Measurements from ENCODE around the gene CDK5RAP2. TPM values are rescaled to one million over a fixed set of nuclear protein-coding genes. Genes with fewer than 3 reads are reported as not detected.

Gene CDK5RAP2
- total and polyA plus RNA-seq, 2 experiments from 2014 or later: 52.6 to 77.0 TPM

- H3K9me3 ChIP-seq (ENCODE audit: low read depth): no peaks in the 10 kb centered on the region
- H3K27ac ChIP-seq: no peak overlapping the region
- peaks cover 41% of the 10 kb centered on the region for H3K4me1 ChIP-seq (ENCODE audit: insufficient read depth)
- no peak overlapping the region for H3K4me2 ChIP-seq (ENCODE audit: unreplicated experiment)
- no peak overlapping the region for H3K9ac ChIP-seq
- H4K20me1 ChIP-seq (ENCODE audit: insufficient read depth): no peaks in the 10 kb centered on the region
- no peaks in the 10 kb centered on the region for H3K9me2 ChIP-seq (ENCODE audit: insufficient read depth)
- peak; percentile 28 for DNase-seq
- H3K27me3 ChIP-seq (replicated peaks; ENCODE audit: insufficient read depth): no peaks in the 10 kb centered on the region
- TF ChIP-seq EZH2phosphoT487 (IDR thresholded peaks at IDR 0.05; ENCODE audit: insufficient read depth, low read depth) (no peak), EZH2 (IDR thresholded peaks at IDR 0.05; ENCODE audit: insufficient read depth, poor library complexity, severe bottlenecking) (no peak)
- H3K36me3 ChIP-seq (ENCODE audit: low read depth): peaks cover 26% of the 10 kb centered on the region; the same call in 1 of the 2 replicates
- peaks cover 41% of the 10 kb centered on the region for H3F3A ChIP-seq (ENCODE audit: insufficient read depth)
- H2AFZ ChIP-seq: no peak overlapping the region
- H3K79me2 ChIP-seq (ENCODE audit: insufficient read depth): peaks cover 10% of the 10 kb centered on the region
- WGBS, 2 experiments (ENCODE audit: low coverage in 1 of 2, low lambda C conversion rate in 2 of 2, missing lambda C conversion rate in 2 of 2): 89 to 98% methylated on average over 2 of the region's 2 CpGs
- in situ Hi-C loops (cut with MboI): no loop called here
- no peak overlapping the region for H3K4me3 ChIP-seq
These were observed 141.9 kb downstream of the CDK5RAP2 start for GRCh38 chr9:120438111-120438510.

- H3K27ac ChIP-seq: no peak overlapping the region
- H2AFZ ChIP-seq: no peak overlapping the region
- no peak for TF ChIP-seq EZH2phosphoT487 (IDR thresholded peaks at IDR 0.05; ENCODE audit: insufficient read depth, low read depth)
- no peak for TF ChIP-seq EZH2 (IDR thresholded peaks at IDR 0.05; ENCODE audit: insufficient read depth, poor library complexity, severe bottlenecking)
- peaks cover 36% of the 10 kb centered on the region for H3K4me1 ChIP-seq (ENCODE audit: insufficient read depth)
- H3K79me2 ChIP-seq (ENCODE audit: insufficient read depth): peaks cover 10% of the 10 kb centered on the region
- H3K9me2 ChIP-seq (ENCODE audit: insufficient read depth): no peaks in the 10 kb centered on the region
- no peaks in the 10 kb centered on the region for H3K9me3 ChIP-seq (ENCODE audit: low read depth)
- H3F3A ChIP-seq (ENCODE audit: insufficient read depth): peaks cover 30% of the 10 kb centered on the region
- H3K36me3 ChIP-seq (ENCODE audit: low read depth): peaks cover 26% of the 10 kb centered on the region; the same call in 1 of the 2 replicates
- no peak overlapping the region for H3K4me2 ChIP-seq (ENCODE audit: unreplicated experiment)
- H3K27me3 ChIP-seq (replicated peaks; ENCODE audit: insufficient read depth): no peaks in the 10 kb centered on the region
- DNase-seq: no peak
- no peak overlapping the region for H3K4me3 ChIP-seq
- in situ Hi-C loops (cut with MboI): no loop called here
- H3K9ac ChIP-seq: no peak overlapping the region
- no peaks in the 10 kb centered on the region for H4K20me1 ChIP-seq (ENCODE audit: insufficient read depth)
- 87 to 88% methylated on average over 9 of the region's 9 CpGs for WGBS, 2 experiments (ENCODE audit: low coverage in 1 of 2, low lambda C conversion rate in 2 of 2, missing lambda C conversion rate in 2 of 2)
These were observed 142.9 kb downstream of the CDK5RAP2 start for GRCh38 chr9:120436983-120437475.

- no peak overlapping the region for H3K27ac ChIP-seq
- peaks cover 26% of the 10 kb centered on the region; the same call in 1 of the 2 replicates for H3K36me3 ChIP-seq (ENCODE audit: low read depth)
- peaks cover 30% of the 10 kb centered on the region for H3K4me1 ChIP-seq (ENCODE audit: insufficient read depth)
- no peaks in the 10 kb centered on the region for H3K27me3 ChIP-seq (replicated peaks; ENCODE audit: insufficient read depth)
- no peaks in the 10 kb centered on the region for H3K9me2 ChIP-seq (ENCODE audit: insufficient read depth)
- TF ChIP-seq EZH2 (IDR thresholded peaks at IDR 0.05; ENCODE audit: insufficient read depth, poor library complexity, severe bottlenecking) (no peak), EZH2phosphoT487 (IDR thresholded peaks at IDR 0.05; ENCODE audit: insufficient read depth, low read depth) (no peak)
- WGBS, 2 experiments (ENCODE audit: low coverage in 1 of 2, low lambda C conversion rate in 2 of 2, missing lambda C conversion rate in 2 of 2): 91 to 95% methylated on average over 3 of the region's 3 CpGs
- H3K9ac ChIP-seq: no peak overlapping the region
- H3K4me2 ChIP-seq (ENCODE audit: unreplicated experiment): no peak overlapping the region
- H3F3A ChIP-seq (ENCODE audit: insufficient read depth): peaks cover 24% of the 10 kb centered on the region
- DNase-seq: no peak
- peaks cover 16% of the 10 kb centered on the region for H3K79me2 ChIP-seq (ENCODE audit: insufficient read depth)
- H2AFZ ChIP-seq: no peak overlapping the region
- H3K4me3 ChIP-seq: no peak overlapping the region
- no peaks in the 10 kb centered on the region for H3K9me3 ChIP-seq (ENCODE audit: low read depth)
- in situ Hi-C loops (cut with MboI): no loop called here
- no peaks in the 10 kb centered on the region for H4K20me1 ChIP-seq (ENCODE audit: insufficient read depth)
These were observed 143.5 kb downstream of the CDK5RAP2 start for GRCh38 chr9:120436446-120436845.

- 72 to 90% methylated on average over 1 of the region's 1 CpG for WGBS, 2 experiments (ENCODE audit: low coverage in 1 of 2, low lambda C conversion rate in 2 of 2, missing lambda C conversion rate in 2 of 2)
- peak; percentile 55 for DNase-seq
- Histone ChIP-seq H3K4me3 (0 out of 2 replicates have a peak overlapping the region, but pooled peaks have one; percentile 8), H3K79me2 (ENCODE audit: insufficient read depth) (peaks cover 18% of the 10 kb centered on the region), H3K9me2 (ENCODE audit: insufficient read depth) (no peaks in the 10 kb centered on the region), H3K36me3 (ENCODE audit: low read depth) (peaks cover 17% of the 10 kb centered on the region; the same call in 1 of the 2 replicates), H3K27ac (peak overlapping the region; percentile 59), H3K9ac (peak overlapping the region; percentile 15; the same call in 1 of the 2 replicates), H4K20me1 (ENCODE audit: insufficient read depth) (no peaks in the 10 kb centered on the region), H3K9me3 (ENCODE audit: low read depth) (no peaks in the 10 kb centered on the region), H3K4me2 (ENCODE audit: unreplicated experiment) (peak overlapping the region; percentile 12), H2AFZ (no peak overlapping the region), H3F3A (ENCODE audit: insufficient read depth) (peaks cover 14% of the 10 kb centered on the region), H3K4me1 (ENCODE audit: insufficient read depth) (peaks cover 22% of the 10 kb centered on the region), H3K27me3 (replicated peaks; ENCODE audit: insufficient read depth) (no peaks in the 10 kb centered on the region)
- TF ChIP-seq EZH2phosphoT487 (IDR thresholded peaks at IDR 0.05; ENCODE audit: insufficient read depth, low read depth) (no peak), EZH2 (IDR thresholded peaks at IDR 0.05; ENCODE audit: insufficient read depth, poor library complexity, severe bottlenecking) (no peak)
- in situ Hi-C loops (cut with MboI): no loop called here
These were observed 144.9 kb downstream of the CDK5RAP2 start for GRCh38 chr9:120435091-120435490.
